HG02610 (cell line): ENCODE data around the gene ANXA6.
A peak's percentile ranks its signal among the peaks of the same experiment; 100 is the strongest.
"Not testable (repeated sequence)": the region's sequence is repeated elsewhere in the genome, so short reads cannot be mapped to it uniquely, and the experiment has no call there.

ENCODE experiments used
- ATAC-seq: cut with Tn5 transposase; IDR thresholded peaks from one replicate; pipeline ENCODE4 v1.9.1; 2021; ENCODE audit warnings: mild to moderate bottlenecking, moderate library complexity; ENCODE audit not compliant: unreplicated experiment

The ANXA6 gene

GRCh38 chr5:151157426-151158286, at the start of gene ANXA6:
Gene ANXA6 (minus strand): TSS chr5:151157779. CDS start chr5:151147901, 9,878 bp downstream.
- peak; percentile 36 for ATAC-seq

GRCh38 chr5:151205411-151205810, 47.8 kb upstream of the ANXA6 start:
- no peak for ATAC-seq

GRCh38 chr5:151204051-151204450, 46.5 kb upstream of the ANXA6 start:
- no peak for ATAC-seq

GRCh38 chr5:151202381-151203139, 45.0 kb upstream of the ANXA6 start:
- peak; percentile 67 for ATAC-seq

GRCh38 chr5:151200913-151201595, 43.5 kb upstream of the ANXA6 start:
- no peak for ATAC-seq

- ATAC-seq, result no peak
Measured at GRCh38 chr5:151199581-151200185, 42.1 kb upstream of the ANXA6 start.

- no peak for ATAC-seq
Measured at GRCh38 chr5:151198861-151199260, 41.3 kb upstream of the ANXA6 start.

GRCh38 chr5:151197291-151197600, 39.7 kb upstream of the ANXA6 start:
- ATAC-seq, result not testable (repeated sequence)

GRCh38 chr5:151196556-151197290, 39.1 kb upstream of the ANXA6 start:
- peak; percentile 89 for ATAC-seq

GRCh38 chr5:151195622-151196021, 38.0 kb upstream of the ANXA6 start:
- ATAC-seq, result no peak

- ATAC-seq, result no peak
Measured at GRCh38 chr5:151192626-151193025, 35.0 kb upstream of the ANXA6 start.

GRCh38 chr5:151191661-151192060, 34.1 kb upstream of the ANXA6 start:
- no peak for ATAC-seq

GRCh38 chr5:151189151-151189550, 31.6 kb upstream of the ANXA6 start:
- ATAC-seq, result no peak

- no peak for ATAC-seq
Measured at GRCh38 chr5:151186538-151186937, 29.0 kb upstream of the ANXA6 start.

- no peak for ATAC-seq
Measured at GRCh38 chr5:151186052-151186451, 28.5 kb upstream of the ANXA6 start.

GRCh38 chr5:151184316-151185042, 26.9 kb upstream of the ANXA6 start:
- ATAC-seq, result no peak

GRCh38 chr5:151183456-151184245, 26.1 kb upstream of the ANXA6 start:
- ATAC-seq, result no peak

GRCh38 chr5:151182976-151183375, 25.4 kb upstream of the ANXA6 start:
- no peak for ATAC-seq

- ATAC-seq, result no peak
Measured at GRCh38 chr5:151182524-151182900, 24.9 kb upstream of the ANXA6 start.
